Chondrocyte (in vitro differentiated cells): ENCODE data around the gene GRIK4. TPM values are rescaled to one million over a fixed set of nuclear protein-coding genes. Genes with fewer than 3 reads are reported as not detected.
A peak's percentile ranks its signal among the peaks of the same experiment; 100 is the strongest.
"Not testable (repeated sequence)": the region's sequence is repeated elsewhere in the genome, so short reads cannot be mapped to it uniquely, and the experiment has no call there.

ENCODE experiments used
- DNase-seq: peaks from one replicate; pipeline ENCODE4 v3.0.0; 2021; ENCODE audit warnings: mixed read lengths, low spot score
- H3K27ac Mint-ChIP-seq: one replicate; pipeline ENCODE4 v1.8.0; 2021; ENCODE audit warnings: mild to moderate bottlenecking, moderate library complexity, mixed read lengths; ENCODE audit not compliant: unreplicated experiment
- H3K27me3 Mint-ChIP-seq: 2 replicates; pipeline ENCODE4 v1.8.0; 2021; ENCODE audit warnings: low read depth, mixed read lengths
- H3K36me3 Mint-ChIP-seq: 2 replicates; pipeline ENCODE4 v1.8.0; 2021; ENCODE audit warnings: low read depth, mixed read lengths
- H3K4me1 Mint-ChIP-seq: 2 replicates; pipeline ENCODE4 v1.8.0; 2021; ENCODE audit warnings: low read depth, mild to moderate bottlenecking, mixed read lengths
- H3K4me3 Mint-ChIP-seq: one replicate; pipeline ENCODE4 v1.8.0; 2021; ENCODE audit warnings: mild to moderate bottlenecking, moderate library complexity, mixed read lengths; ENCODE audit not compliant: unreplicated experiment
- H3K9me3 Mint-ChIP-seq: 2 replicates; pipeline ENCODE4 v1.8.0; 2021; ENCODE audit warnings: low read depth, mixed read lengths
- total RNA-seq: library from RNA; stranded (reverse); gene quantifications from 3 replicates; pipeline ENCODE4 v1.2.1, GENCODE V29; 2021
- TF ChIP-seq, protein P1 (sequence below): fragments of 200-600 bp; sonication (generic); IDR thresholded peaks from 2 replicates; pipeline ENCODE4 v1.5.0; 2021; ENCODE audit warnings: antibody characterized with exemption, mild to moderate bottlenecking, moderate library complexity

The GRIK4 gene
- total RNA-seq, 1 donor from 2014 or later, result 0.37 TPM

DNA sequence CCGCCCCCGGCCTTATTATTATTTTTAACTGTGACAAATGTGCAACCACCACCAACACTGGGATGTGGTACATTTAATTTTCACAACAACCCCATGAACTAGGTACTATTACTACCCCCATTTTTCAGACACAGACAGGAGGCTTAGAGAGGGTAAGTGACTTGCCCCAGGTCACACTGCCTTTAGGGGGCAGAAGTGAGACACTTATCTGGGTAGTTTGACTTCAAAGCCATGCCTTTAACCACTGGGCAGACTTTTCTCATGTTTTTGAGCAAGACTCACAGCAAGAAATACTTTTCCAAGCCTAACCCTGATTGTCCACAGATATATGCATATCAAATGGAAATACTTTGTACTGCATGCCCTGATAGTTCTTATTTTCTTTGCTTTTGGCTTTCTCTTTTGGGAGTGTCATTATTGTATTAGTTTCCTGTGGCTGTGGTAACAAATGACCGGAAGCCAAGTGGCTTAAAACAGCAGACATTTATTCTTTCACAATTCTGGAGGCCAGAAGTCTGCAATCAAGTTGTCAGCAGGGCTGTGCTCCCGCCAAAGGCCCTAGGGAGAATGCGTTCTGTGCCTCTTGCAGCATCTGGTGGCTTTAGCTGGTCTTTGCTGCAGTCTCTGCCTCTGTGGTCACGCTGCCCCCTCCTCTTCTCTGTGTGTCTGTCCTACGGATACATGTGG, 110.8 kb downstream of the GRIK4 start:
- Mint-ChIP-seq H3K27me3 (peaks cover 6% of the 10 kb centered on the region), H3K4me3 (no peak overlapping the region), H3K27ac (no peak overlapping the region), H3K9me3 (peaks cover 15% of the 10 kb centered on the region), H3K36me3 (peaks cover 9% of the 10 kb centered on the region), H3K4me1 (peaks cover 4% of the 10 kb centered on the region)
- TF ChIP-seq, protein P1, sequence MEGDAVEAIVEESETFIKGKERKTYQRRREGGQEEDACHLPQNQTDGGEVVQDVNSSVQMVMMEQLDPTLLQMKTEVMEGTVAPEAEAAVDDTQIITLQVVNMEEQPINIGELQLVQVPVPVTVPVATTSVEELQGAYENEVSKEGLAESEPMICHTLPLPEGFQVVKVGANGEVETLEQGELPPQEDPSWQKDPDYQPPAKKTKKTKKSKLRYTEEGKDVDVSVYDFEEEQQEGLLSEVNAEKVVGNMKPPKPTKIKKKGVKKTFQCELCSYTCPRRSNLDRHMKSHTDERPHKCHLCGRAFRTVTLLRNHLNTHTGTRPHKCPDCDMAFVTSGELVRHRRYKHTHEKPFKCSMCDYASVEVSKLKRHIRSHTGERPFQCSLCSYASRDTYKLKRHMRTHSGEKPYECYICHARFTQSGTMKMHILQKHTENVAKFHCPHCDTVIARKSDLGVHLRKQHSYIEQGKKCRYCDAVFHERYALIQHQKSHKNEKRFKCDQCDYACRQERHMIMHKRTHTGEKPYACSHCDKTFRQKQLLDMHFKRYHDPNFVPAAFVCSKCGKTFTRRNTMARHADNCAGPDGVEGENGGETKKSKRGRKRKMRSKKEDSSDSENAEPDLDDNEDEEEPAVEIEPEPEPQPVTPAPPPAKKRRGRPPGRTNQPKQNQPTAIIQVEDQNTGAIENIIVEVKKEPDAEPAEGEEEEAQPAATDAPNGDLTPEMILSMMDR, result peak; percentile 39
- no peak for DNase-seq

DNA sequence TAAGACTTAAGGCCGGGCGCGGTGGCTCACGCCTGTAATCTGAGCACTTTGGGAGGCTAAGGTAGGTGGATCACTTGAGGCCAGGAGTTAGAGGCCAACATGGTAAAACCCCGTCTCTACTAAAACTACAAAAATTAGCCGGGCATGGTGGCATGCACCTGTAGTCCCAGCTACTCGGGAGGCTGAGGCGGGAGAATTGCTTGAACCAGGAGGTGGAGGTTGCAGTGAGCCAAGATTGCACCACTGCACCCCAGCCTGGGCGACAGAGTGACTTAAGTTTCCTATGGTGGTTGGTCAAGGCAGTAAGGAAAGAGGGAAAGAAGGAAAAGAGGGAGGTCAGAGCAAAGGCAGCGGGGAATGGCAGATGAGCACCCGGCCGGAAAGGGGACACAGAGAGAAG, 113.4 kb downstream of the GRIK4 start:
- not testable (repeated sequence) for H3K36me3 Mint-ChIP-seq, H3K27me3 Mint-ChIP-seq, H3K4me3 Mint-ChIP-seq, H3K9me3 Mint-ChIP-seq, H3K4me1 Mint-ChIP-seq, DNase-seq, H3K27ac Mint-ChIP-seq

DNA sequence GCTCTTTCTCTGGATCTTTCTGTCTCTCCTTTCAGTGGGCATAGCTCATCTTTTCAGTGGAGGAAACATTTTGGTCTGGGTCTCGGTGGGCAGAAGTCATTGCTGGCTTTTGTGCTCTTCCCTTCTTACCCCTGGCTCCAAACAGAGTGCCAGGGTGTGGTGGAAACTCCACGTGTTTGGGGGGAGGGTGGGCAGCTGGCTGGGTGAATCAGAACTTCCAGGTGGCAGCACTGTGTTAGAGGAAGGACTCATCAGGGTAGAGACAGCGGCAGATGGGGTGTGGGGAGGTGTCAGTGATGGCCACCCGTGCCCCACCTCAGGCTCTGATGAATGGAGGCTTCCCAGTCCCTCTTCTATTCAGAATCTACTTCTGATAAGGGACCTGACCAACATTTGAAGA, 114.0 kb downstream of the GRIK4 start:
- Mint-ChIP-seq H3K36me3 (no peaks in the 10 kb centered on the region), H3K4me3 (no peak overlapping the region), H3K27ac (no peak overlapping the region), H3K27me3 (peaks cover 9% of the 10 kb centered on the region), H3K4me1 (peaks cover 4% of the 10 kb centered on the region), H3K9me3 (no peaks in the 10 kb centered on the region)
- TF ChIP-seq, protein P1, result no peak
- DNase-seq, result no peak

DNA sequence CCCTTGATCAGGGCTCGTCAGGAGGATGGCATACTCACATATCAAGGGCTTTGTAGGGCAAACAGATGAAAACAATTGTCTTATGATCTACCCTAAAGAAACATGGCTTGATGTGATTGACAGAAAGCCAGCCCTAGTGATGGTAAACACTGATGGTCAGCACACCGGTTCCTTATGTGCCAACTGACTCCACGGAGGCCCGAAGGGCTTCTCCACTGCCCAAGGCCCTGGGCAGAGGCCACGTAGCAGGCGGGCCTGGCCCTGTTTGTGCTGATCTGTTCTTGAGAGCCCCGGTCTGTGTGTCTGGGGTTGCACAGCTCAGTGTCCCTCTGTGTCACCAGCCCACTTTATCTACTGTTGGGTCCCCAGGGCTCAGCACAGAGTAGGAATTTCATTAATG, 115.2 kb downstream of the GRIK4 start:
- H3K9me3 Mint-ChIP-seq, result no peaks in the 10 kb centered on the region

DNA sequence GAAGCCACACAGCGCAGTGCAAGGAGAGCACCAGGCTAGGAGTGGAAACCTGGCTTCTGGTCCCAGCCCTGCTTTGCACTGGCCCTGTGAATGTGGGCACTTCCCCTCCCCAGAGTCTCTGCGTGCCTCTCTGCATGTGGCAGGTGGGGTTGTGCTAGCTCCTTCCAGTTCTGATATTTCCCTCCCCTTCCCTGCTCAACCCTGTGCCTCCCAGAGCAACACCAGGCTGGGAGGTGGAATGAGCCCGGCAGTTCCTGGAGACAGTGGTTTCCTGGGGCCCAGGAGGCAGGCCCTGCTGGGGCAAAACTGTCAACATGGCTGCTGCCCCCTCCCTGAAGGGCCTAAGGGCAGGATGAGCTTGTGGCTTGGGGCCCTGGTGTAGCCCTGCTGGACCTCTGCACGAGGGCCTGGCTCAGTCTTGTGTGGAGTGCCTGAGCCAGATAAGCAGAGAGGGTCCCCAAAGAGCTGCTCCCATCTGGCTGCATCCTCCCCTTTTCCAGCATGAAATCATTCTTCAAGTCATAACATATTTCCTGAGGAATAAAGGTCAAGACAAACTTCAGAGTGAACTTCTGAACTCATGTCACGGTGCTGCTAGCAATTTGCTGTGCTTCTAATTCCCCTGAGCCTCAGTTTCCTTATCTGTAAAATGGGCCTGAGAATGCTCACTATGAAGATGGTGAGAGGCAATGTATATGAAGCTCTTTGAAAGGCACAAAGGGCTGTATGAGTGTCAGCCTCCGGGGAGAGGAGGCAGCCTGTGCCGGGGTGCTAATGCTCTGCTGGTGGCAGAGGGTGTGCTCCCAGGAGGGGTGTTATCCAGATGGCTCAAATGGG, 116.0 kb downstream of the GRIK4 start:
- TF ChIP-seq, protein P1, result no peak
- Mint-ChIP-seq H3K4me1 (peaks cover 3% of the 10 kb centered on the region), H3K27ac (no peak overlapping the region), H3K4me3 (no peak overlapping the region), H3K36me3 (no peaks in the 10 kb centered on the region), H3K9me3 (no peaks in the 10 kb centered on the region), H3K27me3 (peaks cover 22% of the 10 kb centered on the region)
- no peak for DNase-seq

More for the DNA sequence above, 115.2 kb downstream of the GRIK4 start:
- DNase-seq, result no peak
- H3K27ac Mint-ChIP-seq, result no peak overlapping the region
- peaks cover 14% of the 10 kb centered on the region for H3K27me3 Mint-ChIP-seq
- H3K4me1 Mint-ChIP-seq, result peaks cover 4% of the 10 kb centered on the region
- TF ChIP-seq, protein P1, result no peak
- no peak overlapping the region for H3K4me3 Mint-ChIP-seq
- no peaks in the 10 kb centered on the region for H3K36me3 Mint-ChIP-seq
